HG03064 (cell line): ENCODE data around the gene FAM151A.

ENCODE experiments used
- ATAC-seq: cut with Tn5 transposase; IDR thresholded peaks from one replicate; pipeline ENCODE4 v1.9.1; 2021; ENCODE audit warnings: low read depth; ENCODE audit not compliant: unreplicated experiment

FAM151A gene

DNA sequence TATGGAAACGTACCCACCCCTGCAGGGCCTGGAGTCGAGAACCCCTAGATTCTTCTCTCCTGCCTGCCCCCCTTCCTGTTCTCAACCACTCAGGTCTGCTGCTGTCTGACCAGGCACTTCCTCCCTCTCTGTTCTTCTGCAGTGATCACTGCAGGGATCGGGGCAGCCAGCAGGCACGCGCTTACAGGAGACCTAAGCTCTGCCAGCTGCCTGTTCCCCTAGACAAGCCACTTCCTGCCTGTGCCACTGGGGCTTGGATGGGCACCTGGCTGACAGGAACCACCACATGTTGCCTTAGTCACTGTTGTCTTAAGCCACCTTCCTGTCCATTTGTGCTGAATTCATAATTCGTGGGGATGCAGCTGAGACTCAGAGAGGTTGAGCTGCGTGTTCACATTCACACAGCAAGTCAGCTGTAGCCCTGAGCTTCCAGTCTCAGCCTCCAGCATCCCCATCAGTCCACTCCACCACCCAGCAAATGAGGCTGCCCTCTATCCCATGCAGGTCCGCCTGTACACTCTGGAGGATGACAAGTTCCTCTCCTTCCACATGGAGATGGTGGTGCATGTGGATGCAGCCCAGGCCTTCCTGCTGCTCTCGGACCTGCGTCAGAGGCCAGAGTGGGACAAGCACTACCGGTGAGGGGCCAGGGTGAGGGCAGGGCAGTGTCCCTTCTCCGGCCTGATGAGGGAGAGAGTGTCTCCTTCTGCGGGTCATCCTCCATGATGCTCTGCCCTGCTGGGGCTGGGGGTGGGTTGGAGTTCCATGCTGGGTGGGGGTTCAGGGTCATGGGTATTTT, 18.6 kb downstream of the FAM151A start:
- no peak for ATAC-seq

DNA sequence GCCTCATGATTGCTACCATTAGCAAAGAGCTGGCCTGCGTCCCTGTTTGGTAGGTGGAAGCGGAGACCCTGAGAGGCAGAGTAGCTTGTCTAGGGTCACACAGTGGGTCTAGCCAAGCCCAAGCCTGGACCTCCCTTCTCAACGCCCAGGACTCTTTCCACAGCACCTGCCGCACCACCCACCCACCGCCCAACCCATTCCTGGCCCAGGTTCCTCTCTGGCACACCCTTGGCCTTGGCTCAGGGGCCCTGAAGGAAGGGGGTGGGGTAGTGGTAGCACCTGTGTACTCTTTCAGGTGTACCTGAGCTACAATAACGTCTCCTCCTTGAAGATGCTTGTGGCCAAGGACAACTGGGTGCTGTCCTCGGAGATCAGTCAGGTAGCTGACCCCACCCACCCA, 19.3 kb downstream of the FAM151A start:
- no peak for ATAC-seq

DNA sequence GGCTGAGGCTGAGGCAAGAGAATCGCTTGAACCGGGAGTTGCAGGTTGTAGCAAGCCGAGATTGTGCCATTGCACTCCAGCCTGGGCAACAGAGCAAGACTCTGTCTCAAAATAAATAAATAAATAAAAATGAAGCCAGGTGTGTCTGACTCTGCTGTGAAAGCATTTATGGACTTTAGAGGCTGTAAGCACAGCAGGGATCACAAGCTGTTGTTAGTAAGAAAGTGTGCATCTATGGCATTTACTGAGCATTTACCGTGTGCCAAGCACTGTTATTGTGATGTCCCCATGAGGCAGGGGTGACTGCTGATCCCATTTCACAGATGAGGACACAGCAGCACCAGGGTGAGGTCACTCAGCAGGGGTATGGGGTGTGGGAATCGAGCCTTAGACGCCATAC, 20.1 kb downstream of the FAM151A start:
- ATAC-seq, result no peak

DNA sequence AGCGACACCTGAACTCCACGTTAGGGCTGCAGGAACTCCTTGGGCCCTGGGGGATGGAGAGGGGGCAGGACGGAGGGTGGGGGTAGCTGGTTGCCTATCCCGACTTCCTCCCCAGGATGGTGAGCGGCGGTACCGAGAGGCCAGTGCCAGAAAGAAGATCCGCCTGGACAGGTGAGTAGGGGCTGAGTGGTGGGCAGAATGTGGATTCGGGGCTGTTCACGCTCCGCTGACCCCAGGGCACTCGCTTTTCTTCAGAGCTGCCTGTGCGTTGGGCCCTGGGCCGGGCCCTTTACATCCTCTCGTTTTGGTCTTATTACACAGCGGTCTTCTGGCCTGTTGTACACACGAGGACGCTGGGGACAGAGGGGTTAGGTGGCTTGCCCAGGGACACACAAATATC, 20.8 kb downstream of the FAM151A start:
- no peak for ATAC-seq

DNA sequence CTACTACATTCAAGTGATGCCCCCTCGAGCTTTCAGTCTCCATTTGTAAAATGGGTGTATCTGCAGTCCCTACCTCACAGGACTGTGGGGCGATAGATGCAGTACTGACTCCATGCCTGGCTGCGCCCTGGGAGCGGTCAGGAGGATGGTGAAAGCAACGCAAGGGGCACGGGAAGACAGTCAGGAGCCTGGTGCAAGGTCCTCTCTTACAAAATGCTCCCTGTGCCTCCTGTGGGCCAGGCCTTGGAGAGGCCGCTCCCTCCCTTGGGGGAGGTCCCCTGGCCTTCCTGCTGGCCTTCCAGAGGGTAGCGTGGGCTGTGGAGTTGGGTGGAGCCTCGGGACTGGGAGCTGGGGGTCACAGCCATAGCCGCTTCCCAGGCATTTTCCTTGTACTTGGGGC, 21.6 kb downstream of the FAM151A start:
- no peak for ATAC-seq

DNA sequence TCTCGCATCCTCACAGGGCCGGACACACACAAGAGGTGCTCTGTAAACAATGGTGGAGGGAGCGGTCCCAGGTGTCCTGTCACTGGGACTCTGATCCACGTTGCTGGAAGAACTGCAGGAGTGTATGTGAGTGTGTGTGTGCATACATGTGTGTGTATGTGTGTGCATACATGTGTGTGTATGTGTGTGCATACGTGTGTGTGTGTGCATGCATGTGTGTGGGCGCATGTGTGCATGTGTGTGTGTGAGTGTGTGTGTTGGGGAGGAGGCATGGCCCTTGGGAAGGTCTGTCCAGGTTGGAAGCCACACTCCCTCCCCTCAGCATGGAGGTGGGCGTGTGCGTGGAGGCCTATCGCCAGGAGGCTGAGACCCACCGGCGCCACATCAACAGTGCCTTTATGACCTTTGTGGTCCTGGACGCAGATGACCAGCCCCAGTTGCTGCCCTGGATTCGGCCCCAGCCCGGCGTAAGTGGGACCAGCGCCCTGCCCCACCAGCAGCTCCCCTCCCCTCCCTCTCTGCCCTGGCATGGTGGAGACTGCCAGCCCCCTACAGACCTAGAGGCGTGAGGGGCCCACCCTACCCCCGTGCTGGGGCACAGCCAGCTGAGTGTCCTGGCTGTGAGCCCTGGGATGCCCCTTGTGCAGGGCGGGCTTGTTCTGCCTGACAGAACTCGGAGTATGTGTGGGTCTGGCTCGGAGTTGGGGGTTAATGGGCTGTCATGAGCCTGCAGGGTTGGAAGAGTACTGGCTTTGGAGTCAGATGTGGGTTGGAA, 22.2 kb downstream of the FAM151A start:
- ATAC-seq, result no peak

DNA sequence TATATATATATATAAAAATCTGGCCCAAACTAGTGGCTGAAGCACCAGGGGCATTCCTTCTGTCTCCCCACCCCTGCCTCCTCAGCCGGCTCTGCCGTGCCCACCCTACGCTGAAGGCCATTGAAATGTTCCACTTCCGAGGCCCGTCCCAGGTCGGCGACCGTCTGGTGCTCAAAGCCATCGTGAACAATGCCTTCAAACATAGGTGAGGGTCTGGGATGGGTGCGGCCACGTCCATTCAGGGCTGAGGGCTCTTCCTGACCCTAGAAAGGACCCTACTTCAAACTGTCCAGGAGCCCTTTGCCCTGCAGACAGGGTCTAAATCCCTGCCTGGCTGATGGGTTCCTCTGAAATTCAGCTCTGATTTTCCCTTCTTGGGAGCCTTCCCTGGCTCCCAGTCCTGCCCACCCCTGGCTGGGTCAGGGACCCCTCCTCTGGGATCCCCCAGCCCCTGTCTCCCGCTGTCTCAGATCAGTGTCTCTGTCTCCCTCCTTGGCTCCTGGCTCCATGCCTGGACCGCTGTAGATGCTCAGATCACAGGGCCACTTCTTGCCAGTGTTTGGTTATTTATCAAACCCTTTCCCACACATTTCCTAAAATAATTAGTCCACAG, 24.0 kb downstream of the FAM151A start:
- ATAC-seq, result no peak

DNA sequence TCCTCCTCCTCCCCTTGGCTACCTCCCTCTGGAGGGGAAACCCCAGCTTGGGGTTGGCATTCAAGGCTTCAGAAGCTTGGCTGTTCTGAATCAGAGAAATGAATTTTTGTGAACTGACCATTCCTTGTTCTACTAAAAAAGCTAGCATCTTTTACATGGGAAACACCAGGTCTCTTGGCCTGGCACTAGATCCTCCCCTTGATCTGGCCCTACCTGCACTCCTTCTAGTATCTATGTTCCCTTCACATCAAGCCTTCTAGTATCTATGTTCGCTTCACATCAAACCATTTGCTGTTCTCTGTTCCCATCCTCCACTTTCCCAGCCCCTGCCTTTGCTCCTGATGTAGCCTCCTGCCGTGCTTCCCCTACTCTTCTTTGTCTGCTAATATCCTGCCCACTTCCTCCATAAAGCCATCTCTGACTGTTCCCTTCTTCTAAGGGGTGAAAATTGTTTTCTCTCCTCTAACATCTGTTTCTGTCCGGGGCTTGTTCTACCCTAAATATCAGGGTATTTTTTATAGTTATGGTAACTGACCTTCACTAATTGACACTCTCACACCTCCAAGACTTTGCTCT, 25.8 kb downstream of the FAM151A start:
- no peak for ATAC-seq

DNA sequence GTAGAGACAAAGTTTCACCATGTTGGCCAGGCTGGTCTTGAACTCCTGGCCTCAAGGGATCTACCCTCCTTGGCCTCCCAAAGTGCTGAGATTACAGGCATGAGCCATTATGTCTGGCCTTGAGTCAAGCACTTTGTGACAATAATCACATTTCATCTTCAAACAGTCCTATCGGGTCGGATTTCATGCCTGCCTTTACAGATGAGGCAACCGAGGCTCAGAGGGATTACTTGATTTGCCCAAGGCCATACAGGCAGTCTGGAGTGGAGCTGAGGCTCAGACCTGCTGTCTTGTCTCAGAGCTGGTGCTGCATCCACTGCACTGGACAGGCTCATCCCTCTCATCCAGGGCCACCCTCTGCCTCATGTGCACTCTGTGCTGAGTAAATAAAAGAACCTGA, 26.6 kb downstream of the FAM151A start:
- ATAC-seq, result no peak

DNA sequence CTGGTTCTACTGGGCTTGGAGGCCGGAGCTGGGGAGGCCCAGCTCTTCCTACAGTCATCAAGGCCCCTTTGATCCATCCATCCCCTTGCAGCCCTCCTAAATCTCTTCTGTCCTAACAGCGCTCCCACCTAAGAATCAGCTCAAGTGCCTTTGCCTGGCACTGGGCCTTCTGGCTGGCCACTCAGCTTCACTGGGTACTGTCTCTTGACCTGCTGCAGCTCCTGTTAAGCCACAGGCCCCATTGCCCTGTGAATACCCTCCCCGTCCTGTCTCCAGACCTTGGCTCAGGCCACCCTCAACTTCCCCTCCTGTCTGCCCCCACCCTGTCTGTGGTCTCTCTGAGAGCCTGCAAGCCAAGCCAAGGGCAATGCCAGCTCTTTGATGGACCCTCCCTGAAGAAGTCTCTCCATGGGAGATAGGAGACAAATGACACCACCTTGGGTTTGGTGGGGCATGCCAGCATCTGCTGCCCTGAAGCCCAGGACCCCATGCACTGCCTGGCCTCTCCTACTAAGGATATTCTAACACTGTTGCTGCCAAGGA, 27.3 kb downstream of the FAM151A start:
- ATAC-seq, result no peak

DNA sequence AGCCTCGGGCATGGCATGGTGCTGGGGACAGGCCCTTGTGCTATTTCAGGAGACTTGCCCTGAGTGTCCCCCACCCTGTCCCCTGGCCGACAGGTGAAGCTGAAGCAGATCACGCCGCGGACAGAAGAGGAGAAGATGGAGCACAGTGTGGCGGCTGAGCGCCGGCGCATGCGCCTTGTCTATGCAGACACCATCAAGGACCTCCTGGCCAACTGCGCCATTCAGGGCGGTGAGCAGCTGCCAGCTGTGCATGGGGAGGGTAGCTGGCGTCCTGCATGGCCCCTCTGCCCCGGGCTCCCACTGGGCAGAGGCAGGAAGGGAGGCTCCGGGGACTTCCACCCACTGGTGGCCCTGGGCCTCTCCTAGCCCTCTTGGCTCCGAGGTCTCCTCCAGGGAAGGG, 28.9 kb downstream of the FAM151A start:
- ATAC-seq, result no peak

DNA sequence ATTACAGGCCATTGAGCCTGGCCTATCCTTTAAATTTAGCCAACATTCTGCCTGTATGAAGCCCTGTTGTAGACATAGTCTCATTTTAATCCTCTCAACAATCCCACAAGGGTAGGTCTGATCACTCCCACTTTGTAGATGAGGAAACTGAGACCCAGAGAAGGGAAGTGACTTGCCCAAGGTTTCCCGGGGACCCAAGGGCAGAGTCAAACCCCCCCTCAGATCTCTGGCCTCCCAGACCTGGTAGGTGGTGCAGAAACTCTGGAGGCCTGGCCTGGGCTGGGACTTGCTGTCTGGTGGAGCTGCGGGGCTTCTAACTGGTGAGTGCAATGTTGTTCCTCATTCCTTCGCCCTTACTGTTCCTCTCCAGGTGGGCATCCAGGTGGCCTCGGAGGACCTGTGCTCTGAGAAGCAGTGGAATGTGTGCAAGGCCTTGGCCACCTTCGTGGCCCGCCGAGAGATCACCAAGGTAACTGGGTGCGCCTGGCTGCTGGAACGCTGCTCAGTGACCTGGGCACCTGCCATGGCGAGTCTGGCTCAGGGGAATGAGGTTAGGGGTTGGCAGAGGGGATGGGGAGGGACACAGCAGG, 29.7 kb downstream of the FAM151A start:
- no peak for ATAC-seq

DNA sequence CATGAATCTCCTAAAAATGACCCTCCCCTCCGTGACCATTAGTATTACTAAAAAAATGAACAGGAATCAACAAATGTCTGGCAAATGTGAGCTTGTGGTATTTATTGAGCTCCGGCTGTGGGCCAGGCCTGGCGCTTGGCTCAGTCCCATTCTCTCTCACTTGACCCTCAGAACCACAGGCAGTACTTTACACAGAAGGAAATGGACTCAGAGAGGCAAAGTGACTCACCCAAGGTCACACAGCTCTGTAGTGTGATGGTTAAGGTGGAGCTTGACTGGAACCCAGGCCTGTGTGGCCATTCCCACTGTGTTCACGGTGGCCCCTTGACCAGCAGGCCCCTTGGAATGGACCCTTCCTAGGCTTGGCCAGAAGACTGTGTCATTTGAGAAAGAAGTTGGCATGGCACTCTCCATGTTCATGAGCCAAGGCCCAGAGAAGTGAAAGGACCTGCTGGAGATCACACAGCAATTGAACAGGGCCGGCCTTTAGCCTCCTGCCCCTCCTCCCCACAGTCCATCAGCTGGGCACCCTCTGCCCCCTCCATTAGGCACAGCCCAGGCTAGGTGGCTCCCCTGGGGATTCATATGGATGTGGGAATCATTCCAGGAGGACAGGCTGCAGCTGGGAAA, 32.1 kb downstream of the FAM151A start:
- ATAC-seq, result no peak

DNA sequence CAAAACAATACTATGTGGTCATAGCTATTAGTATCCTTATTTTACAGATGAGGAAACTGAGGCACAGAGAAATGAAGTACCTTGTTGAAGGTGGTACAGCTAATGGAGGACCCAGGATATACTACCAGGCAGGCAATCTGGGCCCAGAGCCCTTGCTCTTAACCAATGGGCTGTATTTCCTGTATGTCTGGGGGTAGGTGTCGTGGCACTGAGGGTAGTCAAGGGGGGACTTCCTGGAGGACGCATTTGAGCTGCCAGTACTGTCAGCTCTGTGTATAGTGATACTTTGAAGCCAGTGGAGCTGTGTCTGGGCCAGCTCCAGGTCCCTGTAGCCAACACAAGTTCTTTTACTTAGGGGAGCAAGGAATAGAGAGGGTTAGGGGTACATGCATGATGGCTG, 34.9 kb downstream of the FAM151A start:
- no peak for ATAC-seq

DNA sequence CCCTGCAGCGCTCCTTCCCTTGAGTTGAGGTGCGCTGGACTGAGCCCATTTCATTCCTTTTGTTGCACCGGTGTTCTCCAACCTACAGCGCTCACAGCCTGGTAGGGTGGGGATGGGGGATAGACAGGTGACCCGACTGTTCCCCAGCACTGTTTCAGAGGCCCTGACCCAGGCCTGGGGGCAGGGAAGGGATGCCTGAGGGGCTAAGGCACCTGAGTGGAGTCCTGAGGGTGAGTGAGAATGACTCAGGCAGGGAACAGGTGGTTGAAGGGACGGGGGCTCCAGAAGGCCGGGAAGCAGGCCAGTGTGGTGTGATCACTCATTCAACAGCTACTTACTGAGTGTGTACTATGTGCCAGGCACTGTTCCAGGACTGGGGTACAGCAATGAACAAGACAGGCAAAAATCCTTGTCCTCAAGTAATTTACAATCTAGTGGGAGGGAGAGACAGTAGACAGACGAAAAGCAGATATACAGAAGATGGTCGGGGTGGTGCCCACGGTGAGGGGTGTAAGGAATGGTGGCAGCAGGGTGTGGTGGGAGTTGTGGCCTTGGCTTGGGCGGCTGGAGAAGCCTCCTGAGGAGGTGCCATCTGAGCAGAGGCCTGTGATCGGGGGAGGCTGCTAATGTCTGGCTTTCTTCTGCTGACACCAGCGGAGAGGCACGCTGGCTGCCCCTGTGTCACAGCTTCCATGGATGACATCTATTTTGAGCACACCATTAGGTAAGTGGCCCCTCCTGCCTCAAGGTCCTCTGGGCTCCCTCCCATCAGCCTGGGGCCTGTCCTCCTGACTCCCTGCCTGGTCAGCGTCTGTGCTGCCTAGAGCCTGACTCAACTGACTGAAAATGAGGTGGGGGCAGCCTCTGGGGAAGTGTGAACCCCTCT, 37.9 kb downstream of the FAM151A start:
- no peak for ATAC-seq

DNA sequence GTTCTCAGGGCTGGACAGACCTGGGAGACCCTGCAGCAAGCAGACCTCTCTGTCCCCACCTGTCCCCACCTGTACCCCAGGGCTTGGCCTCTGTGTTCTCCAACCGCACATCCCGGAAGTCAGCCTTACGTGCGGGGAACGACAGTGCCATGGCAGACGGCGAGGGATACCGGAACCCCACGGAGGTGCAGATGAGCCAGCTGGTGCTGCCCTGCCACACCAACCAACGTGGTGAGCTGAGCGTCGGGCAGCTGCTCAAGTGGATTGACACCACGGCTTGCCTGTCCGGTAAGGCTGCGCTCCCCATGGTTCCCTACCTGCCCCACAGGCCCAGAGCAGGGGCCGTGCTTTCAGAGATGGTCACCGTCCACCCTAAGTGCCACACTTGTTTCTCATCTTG, 38.8 kb downstream of the FAM151A start:
- no peak for ATAC-seq

DNA sequence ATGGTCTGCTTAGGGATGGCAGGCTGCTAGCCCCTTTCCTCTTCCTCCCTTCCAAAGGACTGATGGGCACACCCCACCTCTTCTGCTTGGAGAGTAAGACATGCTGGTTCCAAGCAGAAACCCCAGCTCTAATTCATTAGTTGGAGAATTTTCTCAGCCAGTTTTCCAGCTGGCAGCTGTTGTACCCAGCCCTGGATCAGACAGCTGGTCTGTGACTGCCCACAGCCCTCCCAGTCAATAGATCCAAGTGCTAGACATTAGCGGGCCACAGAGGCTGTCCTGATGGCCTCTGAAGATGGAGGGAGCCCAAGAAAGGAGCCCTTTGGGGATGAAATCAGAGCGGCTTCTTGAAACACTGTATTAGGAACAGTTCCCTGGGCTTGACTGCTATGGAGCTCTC, 39.5 kb downstream of the FAM151A start:
- ATAC-seq, result no peak

DNA sequence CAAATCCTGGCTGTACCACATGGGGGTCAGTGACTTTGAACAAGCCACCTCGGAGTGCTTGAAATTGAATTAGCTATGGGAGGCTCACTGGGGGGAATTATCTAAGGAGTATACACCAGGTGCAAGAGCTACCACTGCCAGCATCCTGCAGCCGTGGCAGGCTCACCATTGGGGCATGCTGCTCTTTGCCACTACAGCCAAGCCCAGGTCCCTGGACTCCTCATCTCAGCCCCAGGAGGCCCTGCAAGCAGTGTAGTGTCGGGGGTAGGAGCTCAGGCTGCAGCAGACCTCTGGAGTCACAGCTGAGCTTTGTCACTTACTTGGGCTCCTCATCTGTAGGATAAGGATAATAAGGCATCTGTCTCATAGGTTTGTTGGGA, 40.0 kb downstream of the FAM151A start:
- no peak for ATAC-seq

DNA sequence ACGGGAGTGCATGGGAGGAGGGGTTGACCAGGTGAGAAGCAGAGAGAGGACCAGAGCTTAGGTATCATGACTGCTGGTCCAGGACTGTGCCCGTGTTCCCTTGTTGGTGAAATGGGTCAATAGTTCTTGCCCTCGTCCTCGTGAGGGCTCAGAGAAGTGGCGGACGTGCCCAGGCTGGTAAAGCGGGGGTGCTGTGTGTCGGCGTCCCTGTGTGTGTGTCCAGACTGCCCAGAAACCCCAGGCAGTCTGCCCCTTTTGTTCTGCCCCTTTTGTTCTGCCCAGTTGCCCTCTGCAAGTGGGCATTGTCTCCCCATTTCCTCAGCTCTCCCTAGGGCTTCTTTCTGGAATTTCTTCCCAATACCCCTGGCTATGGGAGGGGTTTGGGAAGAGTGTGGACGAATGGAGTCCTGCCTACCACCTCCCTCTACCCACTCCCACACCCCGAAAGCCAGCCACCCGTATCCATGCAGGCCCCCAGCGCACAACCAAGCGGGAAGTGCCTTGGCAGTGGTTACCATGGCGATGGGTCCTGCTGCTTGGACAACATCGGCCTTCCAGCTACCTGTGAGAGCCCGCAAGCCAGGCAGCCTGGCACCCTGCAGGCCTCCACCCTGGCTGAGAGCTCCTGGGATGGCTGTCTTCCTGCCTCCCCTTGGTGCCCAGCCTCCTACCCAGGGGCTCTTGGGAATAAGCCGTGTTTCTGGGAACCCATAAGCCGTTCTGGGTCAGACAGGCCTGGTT, 40.6 kb downstream of the FAM151A start:
- ATAC-seq, result no peak
